Suprapubic skin (tissue), 4 donors: ENCODE data around the gene CTF1.

Experiments used
- POLR2A ChIP-seq, 2 donors: fragments of 450-650 bp; IDR thresholded peaks; one replicate each; pipeline ENCODE4 v1.6.1; 2017; ENCODE audit warnings: antibody characterized with exemption in 2 of 2, mild to moderate bottlenecking in 2 of 2, moderate library complexity in 2 of 2
- POLR2AphosphoS5 ChIP-seq, 3 donors: sonication (generic); formaldehyde crosslinking; IDR thresholded peaks; one replicate each; pipeline ENCODE4 v1.6.1; 2017; ENCODE audit warnings: antibody characterized with exemption in 3 of 3
- TF ChIP-seq, protein P1 (sequence below), 2 donors: fragments of 200-600 bp in 1 of 2; fragments of 450-650 bp in 1 of 2; sonication (generic) in 1 of 2; IDR thresholded peaks; one replicate each; pipeline ENCODE4 v1.5.1; 2016 to 2019; ENCODE audit warnings: antibody characterized with exemption in 2 of 2, mild to moderate bottlenecking in 1 of 2, moderate library complexity in 1 of 2

DNA sequence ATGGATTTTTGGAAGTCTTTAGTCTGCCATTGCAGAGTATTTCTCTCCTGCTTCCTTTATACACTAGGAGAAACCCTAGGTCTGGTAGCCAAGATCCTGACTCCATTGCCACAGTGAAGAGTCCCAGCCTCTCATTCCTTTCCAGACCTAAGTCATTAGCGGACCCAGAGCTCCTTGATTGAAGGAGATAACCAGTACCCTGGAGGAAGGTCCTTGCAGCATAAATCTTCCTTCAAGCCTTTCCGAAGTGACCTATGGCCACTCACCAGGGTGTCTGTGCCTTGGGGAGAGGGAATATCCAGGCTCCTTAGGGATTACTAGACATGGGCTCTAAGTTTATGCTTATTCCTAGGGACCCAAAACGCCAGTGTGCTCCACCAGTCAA, 38.3 kb upstream of the CTF1 start:
- TF ChIP-seq, protein P1, sequence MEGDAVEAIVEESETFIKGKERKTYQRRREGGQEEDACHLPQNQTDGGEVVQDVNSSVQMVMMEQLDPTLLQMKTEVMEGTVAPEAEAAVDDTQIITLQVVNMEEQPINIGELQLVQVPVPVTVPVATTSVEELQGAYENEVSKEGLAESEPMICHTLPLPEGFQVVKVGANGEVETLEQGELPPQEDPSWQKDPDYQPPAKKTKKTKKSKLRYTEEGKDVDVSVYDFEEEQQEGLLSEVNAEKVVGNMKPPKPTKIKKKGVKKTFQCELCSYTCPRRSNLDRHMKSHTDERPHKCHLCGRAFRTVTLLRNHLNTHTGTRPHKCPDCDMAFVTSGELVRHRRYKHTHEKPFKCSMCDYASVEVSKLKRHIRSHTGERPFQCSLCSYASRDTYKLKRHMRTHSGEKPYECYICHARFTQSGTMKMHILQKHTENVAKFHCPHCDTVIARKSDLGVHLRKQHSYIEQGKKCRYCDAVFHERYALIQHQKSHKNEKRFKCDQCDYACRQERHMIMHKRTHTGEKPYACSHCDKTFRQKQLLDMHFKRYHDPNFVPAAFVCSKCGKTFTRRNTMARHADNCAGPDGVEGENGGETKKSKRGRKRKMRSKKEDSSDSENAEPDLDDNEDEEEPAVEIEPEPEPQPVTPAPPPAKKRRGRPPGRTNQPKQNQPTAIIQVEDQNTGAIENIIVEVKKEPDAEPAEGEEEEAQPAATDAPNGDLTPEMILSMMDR (IDR thresholded peaks at IDR 0.05), result no peak
- no peak for TF ChIP-seq POLR2AphosphoS5 (IDR thresholded peaks at IDR 0.05)
- TF ChIP-seq POLR2A (IDR thresholded peaks at IDR 0.05), result no peak
